ENCODE results near the gene ART5. TPM values are rescaled to one million over a fixed set of nuclear protein-coding genes. Genes with fewer than 3 reads are reported as not detected.

ART5 gene
- total and polyA plus RNA-seq, 9 of the 15 experiments (the other 6 are each of a cell fraction or from before 2014, with no cell fraction given), result 0.08 to 0.59 (median 0.33) TPM

GRCh38 chr11:3642071-3642951 lies 519 bp upstream of the ART5 start (continued):
- TF ChIP-seq BRCA1 (IDR thresholded peaks at IDR 0.05) (no peak), BRCA1 (CRISPR knock-in tag; IDR thresholded peaks at IDR 0.05) (no peak), PRMT5 (CRISPR knock-in tag; IDR thresholded peaks at IDR 0.05) (no peak), MED1 (CRISPR knock-in tag; IDR thresholded peaks at IDR 0.05; ENCODE audit: borderline replicate concordance) (no peak), ARHGAP35 (IDR thresholded peaks at IDR 0.05; ENCODE audit: partially characterized antibody) (no peak), WHSC1 (IDR thresholded peaks at IDR 0.05; ENCODE audit: low read length) (no peak), USF2 (CRISPR knock-in tag; IDR thresholded peaks at IDR 0.05) (peak; percentile 80), MXI1 (IDR thresholded peaks at IDR 0.05; ENCODE audit: low read depth, low read length) (no peak), ZNF134 (CRISPR knock-in tag; conservative IDR thresholded peaks at IDR 0.05) (no peak), SOX6 (IDR thresholded peaks at IDR 0.05) (peak; percentile 18; the same call in 1 of the 2 replicates), NFE2L1 (tag; IDR thresholded peaks at IDR 0.05; ENCODE audit: borderline replicate concordance, low read depth) (no peak), HDAC8 (tag; IDR thresholded peaks at IDR 0.05) (no peak), RB1 (IDR thresholded peaks at IDR 0.05; ENCODE audit: low read depth) (peak; percentile 43; the same call in 1 of the 2 replicates), HDAC3 (IDR thresholded peaks at IDR 0.05; ENCODE audit: borderline replicate concordance, partially characterized antibody) (no peak), RBM25 (IDR thresholded peaks at IDR 0.05; ENCODE audit: low read depth, low read length, severe bottlenecking) (no peak), POLR2A (conservative IDR thresholded peaks at IDR 0.05) (peak; percentile 73), ZFP36 (IDR thresholded peaks at IDR 0.05; ENCODE audit: low read depth, low read length, partially characterized antibody) (peak; percentile 23), PCBP1 (IDR thresholded peaks at IDR 0.05; ENCODE audit: low read depth, low read length, poor library complexity, severe bottlenecking) (peak; percentile 94), THAP7 (CRISPR knock-in tag; IDR thresholded peaks at IDR 0.05) (no peak), SRSF9 (IDR thresholded peaks at IDR 0.05; ENCODE audit: borderline replicate concordance, low read depth, low read length) (no peak), ZMIZ1 (IDR thresholded peaks at IDR 0.05; ENCODE audit: low read depth in 2 of 2, low read length in 2 of 2) (no peak), CBX3 (IDR thresholded peaks at IDR 0.05; ENCODE audit: borderline replicate concordance in 1 of 2, low read length in 2 of 2) (no peak), ZNF766 (CRISPR knock-in tag; conservative IDR thresholded peaks at IDR 0.05) (no peak)
